Activated gamma-delta T cell (primary cell): ENCODE data around the gene NAPB.
"Not testable (repeated sequence)": the region's sequence is repeated elsewhere in the genome, so short reads cannot be mapped to it uniquely, and the experiment has no call there.

Experiments
- DNase-seq: peaks from one replicate; lab custom pipeline; 2025; lab: John Stamatoyannopoulos, UW

Gene NAPB

DNA sequence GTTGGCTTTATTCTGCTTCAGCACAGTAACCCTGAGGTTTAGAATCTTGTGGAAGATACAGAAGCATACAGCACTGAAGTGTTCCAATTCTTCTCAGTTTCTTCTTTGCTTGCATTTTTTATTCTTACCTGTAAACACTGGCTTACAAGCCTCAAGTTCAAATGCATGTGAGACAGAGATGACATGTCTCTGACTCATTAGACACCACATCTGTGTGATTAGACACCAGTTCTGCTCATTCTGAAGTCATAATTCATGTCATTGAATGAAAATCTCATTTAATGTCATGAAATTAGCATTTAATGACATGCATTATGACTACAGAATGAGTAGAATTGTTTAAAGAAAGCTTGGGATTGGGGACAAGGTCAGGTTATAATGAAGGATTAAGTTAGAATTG lies 53.5 kb downstream of the NAPB start:
- DNase-seq, result no peak

DNA sequence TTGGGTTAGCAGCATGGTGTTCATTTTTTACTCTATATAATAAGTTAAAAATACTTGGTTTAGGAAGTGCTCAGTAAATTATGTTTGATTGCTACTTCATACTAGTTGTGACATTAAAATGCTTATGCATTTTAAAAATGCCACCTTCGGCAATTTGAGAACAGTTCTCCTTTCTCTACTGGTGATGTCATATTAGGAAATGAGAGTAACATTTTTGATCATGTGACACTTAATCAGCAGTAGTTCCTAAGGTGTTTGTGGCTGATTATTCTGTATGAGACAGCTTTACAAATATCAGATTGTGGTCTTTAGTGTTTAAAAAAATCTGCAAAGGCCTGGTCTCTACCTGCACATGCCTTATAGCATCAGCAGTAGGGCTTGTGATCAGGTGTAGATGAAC lies 54.9 kb downstream of the NAPB start:
- no peak for DNase-seq

DNA sequence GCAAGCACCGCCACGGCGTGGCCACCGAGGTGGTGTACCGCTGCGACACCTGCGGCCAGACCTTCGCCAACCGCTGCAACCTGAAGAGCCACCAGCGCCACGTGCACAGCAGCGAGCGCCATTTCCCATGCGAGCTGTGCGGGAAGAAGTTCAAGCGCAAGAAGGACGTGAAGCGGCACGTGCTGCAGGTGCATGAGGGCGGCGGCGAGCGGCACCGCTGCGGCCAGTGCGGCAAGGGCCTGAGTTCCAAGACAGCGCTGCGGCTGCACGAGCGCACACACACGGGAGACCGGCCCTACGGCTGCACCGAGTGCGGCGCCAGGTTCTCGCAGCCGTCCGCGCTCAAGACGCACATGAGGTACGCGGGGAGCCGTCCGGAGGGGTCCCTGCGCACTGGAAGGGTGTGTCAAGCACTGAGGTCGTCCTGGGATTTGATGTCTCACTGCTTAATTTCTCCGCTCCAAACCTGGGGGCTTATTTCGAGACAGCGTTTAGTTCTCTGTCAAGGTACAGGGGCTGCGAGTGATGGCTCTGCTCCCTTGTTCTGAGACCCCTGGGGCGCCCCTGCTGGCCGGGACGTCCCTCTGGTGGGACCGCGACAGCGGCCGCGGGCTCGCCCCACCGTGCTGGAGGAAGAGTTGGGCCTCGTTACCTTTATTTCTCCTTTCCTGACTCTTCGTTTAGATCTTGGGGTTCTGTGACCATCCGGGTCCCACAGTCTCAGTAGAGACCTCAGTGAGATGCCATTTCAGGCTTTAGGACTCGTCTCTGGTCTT lies 55.7 kb downstream of the NAPB start:
- no peak for DNase-seq

DNA sequence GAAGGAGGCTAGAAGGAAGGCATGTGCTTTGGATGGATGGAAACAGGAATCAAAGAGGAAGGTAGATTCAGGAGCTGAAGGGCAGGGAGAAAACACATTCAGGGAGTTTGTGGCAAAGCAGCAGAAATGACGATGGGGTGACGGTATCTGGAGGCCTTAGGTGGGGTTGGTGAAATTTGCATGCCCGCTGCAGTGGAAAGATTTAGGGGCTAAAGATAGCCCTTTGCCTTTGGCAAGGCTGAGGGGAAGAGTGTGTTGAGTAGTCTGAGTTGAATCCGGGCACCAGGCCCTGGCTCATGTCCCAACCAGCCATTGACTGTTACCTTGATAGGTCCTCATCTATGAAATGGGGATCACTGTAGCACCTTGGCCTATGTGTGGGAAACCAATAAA lies 58.0 kb downstream of the NAPB start:
- DNase-seq, result no peak

DNA sequence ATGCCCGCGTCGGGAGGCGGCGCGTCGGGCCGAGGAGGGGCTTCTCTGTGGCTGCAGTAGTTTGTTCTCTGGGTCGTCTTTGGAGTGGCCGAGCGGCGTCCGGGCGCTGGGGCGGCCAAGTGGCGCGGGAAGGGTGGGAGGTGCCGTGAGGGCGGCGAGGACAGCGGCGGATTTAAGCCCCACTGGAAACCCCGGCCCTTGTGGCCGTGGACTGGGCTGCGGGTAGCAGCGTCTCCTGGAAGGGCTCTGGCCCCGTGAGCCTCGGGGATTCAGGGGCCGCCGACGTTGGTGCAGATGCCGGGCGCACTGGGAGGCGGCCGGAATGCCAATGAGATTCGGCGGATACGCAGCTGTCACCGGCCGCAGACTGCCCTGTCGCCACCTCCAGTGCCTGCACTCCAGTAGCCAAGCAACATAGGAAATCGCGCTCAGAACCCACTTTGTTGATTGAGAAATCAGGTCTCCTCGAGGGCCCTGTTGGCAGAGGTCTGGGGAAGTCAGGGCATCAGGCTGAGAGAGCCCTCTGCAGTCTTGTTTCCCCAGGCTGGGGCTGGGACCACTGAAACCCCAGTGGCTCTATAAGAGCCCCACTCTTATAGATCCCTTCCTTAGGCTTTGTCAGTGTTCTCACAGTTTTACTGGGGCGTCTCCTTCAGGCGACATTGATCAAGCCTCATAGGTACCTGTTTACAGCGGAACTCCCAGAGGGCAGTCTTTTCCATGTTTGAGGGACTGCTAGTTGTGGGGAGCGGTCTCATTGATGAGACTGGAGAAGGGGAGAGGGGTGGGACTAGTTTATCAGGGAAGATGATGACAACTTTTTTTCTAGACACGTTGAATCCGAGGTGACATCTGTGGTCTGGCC lies 58.7 kb downstream of the NAPB start:
- DNase-seq, result peak; percentile 53

DNA sequence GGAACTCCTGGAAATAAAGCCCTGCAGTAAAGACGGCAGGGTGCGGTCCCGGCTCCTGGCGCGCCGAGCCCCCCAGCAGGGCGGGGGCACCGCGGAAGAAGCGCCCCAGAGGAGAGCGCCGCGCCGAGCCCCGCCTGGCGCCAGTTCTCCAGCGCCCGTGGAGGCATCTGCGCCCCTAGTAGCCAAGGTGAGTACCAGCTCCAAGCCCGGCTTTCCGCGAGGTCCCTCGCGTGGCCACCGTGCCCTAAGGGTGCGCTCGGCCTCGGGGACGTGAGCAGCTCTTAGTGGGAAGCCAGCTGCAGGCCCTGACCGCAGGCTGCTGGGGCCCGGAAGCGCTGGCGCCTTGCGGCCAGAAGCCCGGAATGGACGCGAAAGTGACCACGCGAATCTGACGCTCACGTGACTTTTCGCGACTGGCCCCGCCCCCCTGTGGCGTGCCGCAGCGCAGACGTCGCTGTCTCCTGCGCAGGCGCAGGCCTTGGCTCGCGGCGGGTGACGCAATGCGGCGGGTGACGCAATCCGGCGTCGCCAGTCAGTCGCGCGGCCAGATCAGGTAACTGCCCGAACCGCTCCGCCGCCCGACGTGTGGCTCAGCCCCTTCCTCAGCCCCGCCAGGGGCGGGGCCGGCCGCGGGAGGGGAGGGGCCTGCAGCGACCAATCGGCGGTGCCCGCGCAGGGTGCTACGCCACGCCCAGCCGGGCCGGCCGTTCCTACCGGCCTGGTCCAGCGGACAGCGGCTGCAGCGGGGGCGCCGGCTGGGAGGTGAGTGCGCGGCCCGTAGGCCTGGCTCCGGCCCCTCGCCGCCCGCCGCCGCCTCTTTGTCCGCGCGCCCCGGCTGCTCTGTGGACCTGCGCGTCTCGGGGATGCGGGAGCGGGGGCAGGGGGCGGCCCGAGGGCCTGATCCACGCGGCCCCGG lies 59.6 kb downstream of the NAPB start, which contains the start of gene GZF1:
TSS of gene GZF1 (plus strand) at position 707 of the 916 bp plus-strand sequence. CDS start 2,202 bp downstream, outside the sequence.
- peak; percentile 99 for DNase-seq

DNA sequence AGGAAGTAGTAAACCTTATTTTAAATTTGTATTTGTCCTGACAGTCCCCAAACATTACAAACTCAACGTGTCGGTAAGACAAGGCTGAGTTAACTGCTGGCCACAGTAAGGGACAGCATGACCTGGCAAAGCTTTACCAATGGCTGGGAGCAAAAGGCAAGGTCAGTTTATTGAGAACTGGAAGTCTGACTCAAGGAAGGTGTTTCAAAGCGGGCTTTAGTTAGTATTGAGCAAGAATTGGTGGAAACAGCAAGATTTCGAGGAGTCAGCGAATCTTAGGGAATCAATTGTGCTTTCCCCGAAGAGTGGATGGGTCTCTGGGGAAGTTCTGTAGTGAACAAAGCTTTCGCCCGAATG lies 60.2 kb downstream of the NAPB start:
- DNase-seq, result no peak

DNA sequence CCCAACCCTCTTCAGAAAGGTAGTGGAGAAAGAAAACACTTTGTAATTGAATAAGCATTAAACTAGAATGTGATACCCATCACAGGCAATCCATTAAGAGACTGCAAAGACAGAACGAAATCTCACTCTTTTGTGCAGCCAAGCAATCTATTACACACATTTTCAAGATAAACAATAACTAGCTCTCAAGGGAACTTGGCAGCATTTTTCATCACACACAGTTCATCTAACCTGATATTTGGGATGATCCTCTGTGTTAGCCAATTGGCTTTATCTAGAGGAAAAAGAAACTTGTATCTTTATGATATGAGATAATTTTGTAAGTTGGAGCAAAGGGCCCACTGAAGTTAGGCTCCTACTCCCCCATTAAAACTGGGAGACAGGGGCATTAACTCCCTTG lies 60.8 kb downstream of the NAPB start:
- DNase-seq, result no peak

DNA sequence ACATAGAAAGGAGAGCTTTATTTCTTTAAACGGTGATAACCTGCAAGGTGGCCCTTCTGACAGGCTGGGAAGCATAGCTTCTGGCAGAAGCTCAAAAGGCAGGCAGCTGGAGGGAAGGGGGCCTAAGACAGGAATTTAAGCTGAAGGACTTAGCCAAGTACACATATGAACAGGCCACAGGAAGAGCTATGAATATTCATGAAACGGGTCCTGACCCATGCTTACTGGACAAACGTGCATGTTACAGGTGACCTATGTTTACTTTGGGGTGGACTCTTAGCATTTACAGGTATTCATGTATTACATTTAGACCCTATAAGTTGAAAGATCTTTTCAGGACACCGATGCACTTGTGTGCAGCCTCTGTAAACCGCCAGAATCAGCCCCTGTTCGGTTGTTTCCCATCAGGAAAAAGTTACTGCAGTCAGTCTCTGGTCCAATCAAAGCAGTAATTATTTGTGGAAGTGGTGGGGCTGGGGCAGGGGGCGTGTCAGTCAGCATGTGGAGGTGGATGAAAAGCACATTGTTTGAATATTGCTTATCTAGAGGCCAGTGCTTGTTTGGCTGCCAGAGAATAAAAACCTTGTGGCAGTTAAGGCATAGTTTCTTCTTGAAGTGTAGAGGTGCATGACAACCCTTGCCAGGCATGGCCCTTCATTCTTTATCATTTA lies 62.2 kb downstream of the NAPB start:
- DNase-seq, result no peak

DNA sequence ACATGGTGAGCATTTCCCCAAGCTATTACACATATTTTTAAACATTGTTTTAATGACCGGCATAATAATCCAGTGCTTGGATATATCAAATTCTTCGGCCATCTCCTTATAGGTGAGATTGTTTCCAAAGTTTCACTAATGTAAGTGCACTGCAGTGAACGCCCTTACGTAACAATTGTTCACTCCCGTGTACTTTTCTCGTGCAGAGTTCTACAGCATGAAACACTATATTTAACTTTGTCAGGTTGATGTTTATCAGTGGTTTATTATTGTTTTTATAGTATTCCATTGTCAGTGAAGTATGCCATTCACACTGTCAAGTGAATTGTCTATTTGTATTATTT lies 62.8 kb downstream of the NAPB start:
- DNase-seq, result no peak

DNA sequence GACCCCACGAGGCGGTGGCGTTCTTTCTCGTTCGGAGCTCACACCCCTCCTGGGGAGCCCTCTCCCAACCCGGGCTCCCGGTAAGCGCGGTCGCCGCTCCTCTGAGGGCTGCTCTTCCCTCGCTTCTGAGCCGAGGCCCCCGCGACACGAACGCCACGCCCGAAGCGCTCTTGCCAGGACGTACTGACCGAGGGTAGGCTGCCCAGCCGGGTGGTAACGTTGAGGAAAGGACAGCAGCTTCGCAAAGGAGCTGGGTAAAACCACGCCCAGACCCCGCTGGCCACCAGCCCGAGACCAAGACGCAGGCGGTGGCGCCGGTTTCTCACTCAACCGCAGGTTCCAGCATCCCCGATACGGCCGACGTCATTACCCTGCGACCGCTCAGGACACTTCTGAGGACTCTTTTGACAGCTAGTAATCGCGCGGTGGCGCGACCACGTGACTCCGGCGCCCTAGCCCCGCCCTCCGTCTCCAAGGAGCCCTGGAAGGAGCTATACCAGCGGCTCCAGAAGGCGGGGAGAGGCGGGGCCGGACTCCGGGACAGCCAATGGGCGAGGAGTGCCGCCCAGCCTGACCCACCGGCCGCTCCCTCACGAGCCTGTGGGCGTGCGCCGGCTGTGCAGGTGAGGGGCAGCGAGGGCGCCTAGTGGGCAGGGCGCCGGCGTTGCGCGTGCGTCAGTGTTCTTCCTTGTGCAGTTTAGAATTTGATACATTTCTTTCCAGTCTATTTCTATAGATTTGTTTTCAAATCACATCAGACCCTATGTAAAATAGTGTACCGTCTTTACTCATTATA lies 63.3 kb downstream of the NAPB start:
- peak; percentile 99 for DNase-seq

DNA sequence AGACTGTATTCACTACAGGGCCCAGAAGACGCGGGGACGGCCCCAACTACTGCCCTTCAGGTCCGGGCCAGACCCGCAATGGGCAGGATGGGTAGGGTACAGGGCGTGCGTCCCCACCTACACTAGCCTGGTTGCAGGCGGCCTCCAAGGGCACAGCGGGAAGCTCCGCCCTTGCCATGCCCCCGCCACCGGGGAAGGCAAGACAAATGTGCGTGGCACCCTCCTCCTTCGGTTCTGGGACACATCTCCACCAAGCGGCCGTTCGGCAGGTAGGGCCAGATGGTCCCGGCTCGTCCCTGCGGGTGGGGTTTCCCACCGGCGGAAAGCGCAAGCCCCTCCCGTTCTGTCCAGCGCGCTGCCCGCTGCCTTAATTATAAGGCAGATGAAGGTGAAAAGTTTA lies 65.1 kb downstream of the NAPB start:
- no peak for DNase-seq

DNA sequence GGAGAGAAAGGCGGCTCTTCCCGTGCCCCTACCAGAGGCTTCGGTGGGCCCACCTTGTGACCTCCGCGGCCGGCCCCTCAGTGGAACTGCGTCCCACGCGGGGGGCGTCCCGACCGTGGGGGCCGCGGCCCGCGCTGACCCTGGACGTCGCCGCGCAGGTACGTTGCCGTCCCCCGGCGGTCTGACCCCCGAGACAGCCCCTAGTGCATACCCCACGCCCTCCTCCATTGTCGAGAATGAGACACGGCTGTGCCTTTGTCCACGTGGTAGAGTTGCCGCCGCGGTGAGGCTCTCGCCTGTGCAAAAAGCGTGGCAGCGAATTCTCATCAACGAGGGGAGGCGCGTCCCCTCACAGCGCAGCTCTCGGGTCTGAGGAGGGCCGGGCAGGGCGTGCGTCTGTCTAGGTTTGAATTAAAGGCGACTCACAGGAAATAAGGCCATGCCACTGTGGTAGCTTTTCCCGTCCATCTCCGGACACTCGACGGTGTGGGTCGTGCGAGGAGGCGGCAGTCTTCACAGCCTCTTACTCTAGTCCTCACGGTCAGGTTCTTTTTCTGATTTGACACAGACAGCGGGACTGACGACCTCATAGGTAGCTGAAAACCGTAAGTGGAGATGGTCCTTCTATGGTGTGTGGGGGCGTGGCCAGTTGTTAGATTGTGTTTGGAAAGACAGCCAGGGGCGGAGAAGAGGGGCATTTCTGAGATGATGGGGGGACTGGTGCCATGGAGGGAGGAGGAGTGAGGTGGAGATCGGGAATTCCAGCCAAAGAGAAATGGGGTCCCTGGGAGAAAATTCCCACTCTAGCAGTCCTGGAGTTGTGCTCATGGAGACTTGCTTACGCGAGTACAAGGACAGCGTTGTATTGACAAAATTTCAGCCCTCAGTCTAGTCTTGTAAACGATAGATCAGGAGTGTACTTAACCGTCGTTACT lies 70.1 kb downstream of the NAPB start:
- DNase-seq, result peak; percentile 52

DNA sequence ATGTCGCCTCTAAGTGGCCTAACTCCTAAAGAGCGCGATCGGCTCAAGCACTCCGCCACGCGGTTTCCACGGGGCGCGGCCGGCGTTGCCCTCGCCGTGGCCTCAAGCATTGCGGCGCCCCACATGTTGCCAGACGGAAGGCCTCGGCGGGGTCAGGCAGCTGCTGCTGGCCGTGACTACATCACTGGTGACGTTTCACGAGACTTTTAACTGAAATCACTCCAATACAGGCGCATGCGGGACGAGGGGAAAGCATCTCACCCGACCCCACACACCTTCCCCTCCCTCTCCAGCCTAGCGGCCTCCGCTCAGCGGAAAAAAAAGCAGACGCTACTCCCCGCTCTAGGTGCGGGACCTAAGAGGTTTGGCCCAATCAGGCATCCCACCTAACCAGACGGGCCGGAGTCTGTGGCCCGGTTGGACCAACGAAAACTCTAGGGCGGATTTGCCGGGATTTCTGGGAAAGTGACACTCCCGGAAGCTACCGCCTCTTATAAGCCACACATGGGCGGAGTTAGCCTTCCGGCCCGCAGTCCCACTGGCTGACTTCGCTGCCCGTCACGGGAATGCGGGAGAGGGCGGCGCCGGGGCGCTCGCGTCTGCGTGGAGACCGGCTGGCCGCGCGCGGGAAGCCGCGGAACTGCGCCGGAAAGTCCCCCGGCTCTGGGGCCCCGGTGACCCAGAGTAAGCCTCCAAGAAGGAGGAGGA lies 70.9 kb downstream of the NAPB start, which contains the start of gene NXT1:
TSS of gene NXT1 (plus strand) at position 596 of the 708 bp plus-strand sequence. CDS start 3,251 bp downstream, outside the sequence.
- DNase-seq, result peak; percentile 92

DNA sequence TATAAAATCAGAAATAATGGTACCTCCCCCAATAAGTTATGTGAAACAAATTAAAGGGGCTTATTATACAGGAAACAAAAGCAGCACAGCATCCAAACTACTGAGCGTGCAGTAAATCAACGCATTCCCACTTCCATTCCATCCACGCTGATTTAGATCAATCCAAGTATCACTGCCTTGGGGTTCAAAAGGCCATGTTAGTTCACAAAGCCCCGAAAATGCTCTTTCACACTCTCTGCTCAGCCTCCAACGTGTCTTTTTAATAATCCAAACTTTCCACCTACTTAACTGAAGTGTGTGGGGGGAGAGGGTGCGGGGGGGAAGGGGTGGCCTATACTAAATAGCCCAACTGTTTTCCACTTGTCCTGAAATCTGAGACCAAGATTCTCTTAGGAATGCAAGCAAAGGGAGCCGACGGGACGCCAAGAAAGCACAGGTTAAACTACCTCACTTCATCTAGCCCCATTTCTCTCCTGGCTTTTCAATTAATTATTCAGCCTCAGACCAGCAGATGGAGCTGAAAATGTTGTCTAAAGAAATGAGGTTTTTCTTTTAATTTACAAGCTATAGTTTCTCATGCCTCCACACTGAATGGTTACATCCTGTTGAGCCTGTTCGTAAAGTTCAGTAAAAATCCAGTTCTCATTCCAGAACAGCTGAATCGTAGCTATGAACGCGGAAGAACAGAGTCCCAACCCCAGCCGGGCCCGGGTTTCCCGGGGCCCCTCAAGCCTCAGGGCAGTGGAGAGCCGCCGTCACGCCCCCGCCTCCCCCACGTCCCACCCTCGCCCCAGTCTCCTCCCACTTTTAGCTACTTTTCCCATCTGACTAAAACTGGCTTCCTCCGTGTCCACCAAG lies 71.7 kb downstream of the NAPB start:
- peak; percentile 75 for DNase-seq

DNA sequence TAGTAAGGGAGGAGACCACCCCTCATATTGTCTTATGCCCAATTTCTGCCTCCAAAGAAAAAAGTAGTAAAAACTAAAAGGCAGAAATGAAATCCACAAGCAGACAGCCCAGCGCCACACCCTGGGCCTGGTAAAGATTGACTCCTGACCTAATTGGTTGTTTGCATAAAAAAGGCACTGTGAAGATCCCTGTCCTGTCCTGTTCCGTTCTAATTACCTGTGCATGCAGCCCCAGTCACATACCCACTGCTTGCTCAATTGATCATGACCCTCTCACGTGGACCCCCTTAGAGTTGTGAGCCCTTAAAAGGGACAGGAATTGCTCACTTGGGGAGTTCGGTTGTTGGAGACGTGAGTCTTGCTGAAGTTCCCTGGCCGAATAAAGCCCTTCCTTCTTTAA lies 72.8 kb downstream of the NAPB start:
- DNase-seq, result not testable (repeated sequence)

DNA sequence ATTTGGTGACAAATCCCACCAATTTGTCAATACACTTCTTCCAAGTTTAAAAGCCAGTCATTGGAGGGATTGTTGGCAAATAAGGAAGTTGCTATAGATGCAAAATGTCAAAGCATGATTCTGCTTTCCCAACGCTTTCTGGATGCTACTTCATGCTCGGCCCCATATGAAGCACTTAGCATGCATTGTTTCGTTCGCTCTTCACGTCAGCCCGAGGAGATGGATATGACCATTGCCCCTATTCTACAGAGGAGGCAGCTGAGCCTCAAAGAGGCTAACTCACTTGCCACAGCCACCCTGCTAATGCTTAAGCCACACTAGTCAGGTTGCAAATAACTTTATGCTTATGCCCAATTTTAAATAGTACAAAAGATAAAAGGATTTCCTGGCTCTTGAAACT lies 73.5 kb downstream of the NAPB start:
- no peak for DNase-seq

DNA sequence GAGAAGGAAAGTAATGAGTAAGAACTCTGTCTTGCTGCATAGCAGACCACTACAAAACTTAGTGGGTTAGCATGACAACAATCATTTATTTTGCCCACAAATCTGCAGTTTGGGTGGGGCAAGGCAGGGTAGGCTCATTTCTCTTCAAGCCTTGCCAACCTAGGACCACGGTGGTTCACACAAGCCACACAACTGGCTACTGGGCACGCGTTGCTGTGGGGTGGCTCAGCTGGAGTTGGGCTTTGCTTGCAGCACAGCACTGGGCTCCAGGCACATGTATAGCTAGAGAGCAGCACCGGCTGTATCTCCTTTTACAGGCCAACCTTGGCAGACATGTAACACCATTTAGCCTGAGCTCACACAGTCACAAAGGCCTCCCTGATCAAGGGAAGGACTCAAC lies 75.3 kb downstream of the NAPB start:
- no peak for DNase-seq
